ENCODE results near the gene TJAP1.

TJAP1 gene

GRCh38 chr6:43544461-43544860, 67.1 kb downstream of the TJAP1 start:
- Histone ChIP-seq H3K27ac (ENCODE audit: low read length) (no peak overlapping the region), H3K4me1 (ENCODE audit: low read length) (no peaks in the 10 kb centered on the region), H4K20me1 (ENCODE audit: insufficient read depth, low read length) (no peaks in the 10 kb centered on the region), H3K36me3 (replicated peaks; ENCODE audit: low read depth, low read length) (peaks cover 58% of the 10 kb centered on the region), H3K4me2 (ENCODE audit: low read length) (no peak overlapping the region), H3K9ac (ENCODE audit: low read length) (no peak overlapping the region), H3K27me3 (ENCODE audit: low read depth, low read length) (no peaks in the 10 kb centered on the region), H3K4me3 (ENCODE audit: low read length) (no peak overlapping the region), H2AFZ (ENCODE audit: low read depth, low read length) (no peak overlapping the region), H3K79me2 (ENCODE audit: low read length) (no peaks in the 10 kb centered on the region), H3K9me3 (ENCODE audit: insufficient read depth, low read length) (no peaks in the 10 kb centered on the region)
- TF ChIP-seq EZH2phosphoT487 (IDR thresholded peaks at IDR 0.05; ENCODE audit: low read depth) (no peak), CTCF (IDR thresholded peaks at IDR 0.05; ENCODE audit: low read depth, low read length) (no peak)

GRCh38 chr6:43547222-43547621, 69.9 kb downstream of the TJAP1 start:
- H3K79me2 ChIP-seq (ENCODE audit: low read length) = no peaks in the 10 kb centered on the region
- peaks cover 60% of the 10 kb centered on the region for H3K36me3 ChIP-seq (replicated peaks; ENCODE audit: low read depth, low read length)
- no peaks in the 10 kb centered on the region for H3K4me1 ChIP-seq (ENCODE audit: low read length)

More at GRCh38 chr6:43547222-43547621, 69.9 kb downstream of the TJAP1 start:
- no peak overlapping the region for H2AFZ ChIP-seq (ENCODE audit: low read depth, low read length)
- H3K9me3 ChIP-seq (ENCODE audit: insufficient read depth, low read length) = no peaks in the 10 kb centered on the region
- no peak overlapping the region for H3K4me3 ChIP-seq (ENCODE audit: low read length)
- no peak overlapping the region for H3K9ac ChIP-seq (ENCODE audit: low read length)
- no peak for TF ChIP-seq EZH2phosphoT487 (IDR thresholded peaks at IDR 0.05; ENCODE audit: low read depth)
- TF ChIP-seq CTCF (IDR thresholded peaks at IDR 0.05; ENCODE audit: low read depth, low read length) = no peak
- H4K20me1 ChIP-seq (ENCODE audit: insufficient read depth, low read length) = no peaks in the 10 kb centered on the region
- H3K27me3 ChIP-seq (ENCODE audit: low read depth, low read length) = no peaks in the 10 kb centered on the region
- no peak overlapping the region for H3K27ac ChIP-seq (ENCODE audit: low read length)
- no peak overlapping the region for H3K4me2 ChIP-seq (ENCODE audit: low read length)
